Adrenal gland (tissue), 5 donors: ENCODE results near the gene GALK2.

Source experiments
- CTCF ChIP-seq, 6 experiments: fragments of 450-650 bp in 4 of 6; fragments of 200-600 bp in 2 of 6; sonication (generic) in 1 of 6; IDR thresholded peaks; 1 replicate in 5 of 6; 2 replicates in 1 of 6; pipeline versions ENCODE4 v1.5.1 to v1.8.0; 2016 to 2021; ENCODE audit warnings: antibody characterized with exemption in 6 of 6, mild to moderate bottlenecking in 2 of 6, moderate library complexity in 1 of 6
- POLR2A ChIP-seq, 2 donors: fragments of 450-650 bp; IDR thresholded peaks; one replicate each; pipeline ENCODE4 v1.6.1; 2017; ENCODE audit warnings: antibody characterized with exemption in 2 of 2, mild to moderate bottlenecking in 2 of 2, moderate library complexity in 1 of 2
- donor health status: DM: no; HTN: no; CAD: no.

GRCh38 chr15:49279521-49280456 is 109.7 kb downstream of the GALK2 start:
- TF ChIP-seq CTCF (IDR thresholded peaks at IDR 0.05) = no peak
- TF ChIP-seq POLR2A (IDR thresholded peaks at IDR 0.05) = no peak
